GM12878 (cell line): ENCODE results near the gene HNRNPU.

Experiments used
- BHLHE40 ChIP-seq, 2 experiments: fragments of 450-650 bp in 1 of 2; IDR thresholded peaks; 2 replicates each; pipeline ENCODE4 v1.6.1; 2011 to 2017; ENCODE audit warnings: low read depth in 2 of 2, borderline replicate concordance in 1 of 2, improper control_type of control experiment in 1 of 2, low read length in 1 of 2, mild to moderate bottlenecking in 1 of 2
- POLR2AphosphoS2 ChIP-seq: IDR thresholded peaks from 2 replicates; pipeline ENCODE4 v1.6.1; 2011; ENCODE audit warnings: low read depth, mild to moderate bottlenecking, low read length, improper control_type of control experiment, moderate library complexity
- TCF12 ChIP-seq: IDR thresholded peaks from 2 replicates; pipeline ENCODE4 v1.6.1; 2011; ENCODE audit warnings: low read depth, mild to moderate bottlenecking, low read length

GRCh38 chr1:244874974-244875579 is 10.7 kb upstream of the HNRNPU start:
- no peak for TF ChIP-seq TCF12
- no peak for TF ChIP-seq BHLHE40 (IDR thresholded peaks at IDR 0.05; ENCODE audit: borderline replicate concordance in 1 of 2, low read depth in 2 of 2, low read length in 1 of 2)
- no peak for TF ChIP-seq POLR2AphosphoS2
